ENCODE measurements around the gene EFNA4. TPM values are rescaled to one million over a fixed set of nuclear protein-coding genes. Genes with fewer than 3 reads are reported as not detected.

Gene EFNA4
- total and polyA plus RNA-seq, 2 donors (not counting 1 experiment from before 2014, with no cell fraction given): 8.4 to 10.6 TPM

DNA sequence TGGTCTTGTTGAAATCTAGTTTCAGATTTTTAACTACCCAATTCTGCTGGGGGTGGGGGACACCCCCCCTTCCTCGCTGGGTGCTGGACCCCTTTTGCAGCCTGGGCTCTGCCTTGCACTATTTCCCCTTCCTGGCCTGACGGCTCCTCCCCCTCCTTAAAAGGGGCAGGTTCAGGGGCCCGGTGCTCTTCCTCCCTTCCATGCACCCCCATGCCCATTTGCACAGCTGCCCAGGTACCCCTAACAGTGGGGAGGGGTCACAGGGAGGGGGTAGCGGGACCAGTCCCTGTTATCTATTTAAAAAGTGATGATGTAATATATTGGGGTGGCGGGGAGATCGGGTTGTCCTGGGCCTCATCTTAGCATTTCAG is 45.6 kb upstream of the EFNA4 start:
- no peaks in the 10 kb centered on the region for H3K27me3 ChIP-seq (replicated peaks in 1 of 4; ENCODE audit: control extremely low read depth in 1 of 4, control insufficient read depth in 3 of 4, insufficient read depth in 4 of 4, low read length in 3 of 4)
- ATAC-seq (ENCODE audit: low read depth): no peak
- H3K4me3 ChIP-seq (ENCODE audit: control extremely low read depth in 1 of 5, extremely low read depth in 1 of 5, insufficient read depth in 1 of 5, low read depth in 2 of 5, low read length in 4 of 5): peak overlapping the region; percentile 9 to 68 (median 49)
- Mint-ChIP-seq H3K4me1 (peaks cover 62% of the 10 kb centered on the region), H3K4me3 (peak overlapping the region; percentile 84), H3K27me3 (no peaks in the 10 kb centered on the region), H3K27ac (peak overlapping the region; percentile 93), H3K9me3 (ENCODE audit: insufficient read depth) (no peaks in the 10 kb centered on the region)
- peak overlapping the region; percentile 88 to 89 for H3K27ac ChIP-seq (ENCODE audit: low read length in 2 of 2)
- POLR2A ChIA-PET: interaction anchor here (0.8 to 6.0 kb wide), 8 partner anchors 10 to 82 kb away, joined by 3 to 74 read pairs (median 7); partner anchors contain the start of genes CKS1B, PBXIP1, PMVK and ZBTB7B
- DNase-seq: no peak
- H3K4me1 ChIP-seq (ENCODE audit: control insufficient read depth in 2 of 2, insufficient read depth in 2 of 2, low read length in 2 of 2): peaks cover 47 to 61% of the 10 kb centered on the region in 2 donors
- peaks cover 0 to 19% of the 10 kb centered on the region in 2 experiments for H3K36me3 ChIP-seq (replicated peaks in 1 of 2; ENCODE audit: control extremely low read depth in 1 of 2, control insufficient read depth in 1 of 2, extremely low read depth in 1 of 2, insufficient read depth in 2 of 2, low read length in 1 of 2)
- H3K9me3 ChIP-seq (ENCODE audit: control extremely low read depth in 1 of 3, control insufficient read depth in 2 of 3, insufficient read depth in 1 of 3, low read length in 2 of 3): peaks cover 0 to 2% (median 0%) of the 10 kb centered on the region in 3 donors
- H3K9ac ChIP-seq (ENCODE audit: low read length): peak overlapping the region; percentile 69
- 62% methylated on average over 3 of the region's 6 CpGs for WGBS (ENCODE audit: insufficient coverage)
- intact Hi-C loops (cut with micrococcal nuclease): loop anchor here (1.0 to 2.0 kb wide), 10 partner anchors 12 to 459 kb away; partner anchors contain the start of genes ADAM15, CKS1B, FLAD1 and PBXIP1
- TF ChIP-seq CTCF (IDR thresholded peaks at IDR 0.05): no peak
- TF ChIP-seq EZH2 (IDR thresholded peaks at IDR 0.05; ENCODE audit: borderline replicate concordance, insufficient read depth, low read depth, low read length, poor library complexity, severe bottlenecking): no peak
- CTCF ChIA-PET: interaction anchor here (0.6 to 17.4 kb wide), 36 partner anchors 8 to 458 kb away, joined by 3 to 295 read pairs (median 6); partner anchors contain the start of genes ADAM15, CKS1B, FLAD1 and KRTCAP2
- peak overlapping the region; percentile 92 for H3K4me2 ChIP-seq (replicated peaks; ENCODE audit: low read depth, low read length, poor library complexity, severe bottlenecking)
- peaks cover 3% of the 10 kb centered on the region for H3K79me2 ChIP-seq (ENCODE audit: control insufficient read depth, insufficient read depth, low read length)
- peak overlapping the region; percentile 40 for H2AFZ ChIP-seq (ENCODE audit: insufficient read depth, low read depth, low read length, poor library complexity, severe bottlenecking)
- peaks cover 10% of the 10 kb centered on the region for H4K20me1 ChIP-seq (ENCODE audit: control insufficient read depth, insufficient read depth, low read length, poor library complexity, severe bottlenecking)

DNA sequence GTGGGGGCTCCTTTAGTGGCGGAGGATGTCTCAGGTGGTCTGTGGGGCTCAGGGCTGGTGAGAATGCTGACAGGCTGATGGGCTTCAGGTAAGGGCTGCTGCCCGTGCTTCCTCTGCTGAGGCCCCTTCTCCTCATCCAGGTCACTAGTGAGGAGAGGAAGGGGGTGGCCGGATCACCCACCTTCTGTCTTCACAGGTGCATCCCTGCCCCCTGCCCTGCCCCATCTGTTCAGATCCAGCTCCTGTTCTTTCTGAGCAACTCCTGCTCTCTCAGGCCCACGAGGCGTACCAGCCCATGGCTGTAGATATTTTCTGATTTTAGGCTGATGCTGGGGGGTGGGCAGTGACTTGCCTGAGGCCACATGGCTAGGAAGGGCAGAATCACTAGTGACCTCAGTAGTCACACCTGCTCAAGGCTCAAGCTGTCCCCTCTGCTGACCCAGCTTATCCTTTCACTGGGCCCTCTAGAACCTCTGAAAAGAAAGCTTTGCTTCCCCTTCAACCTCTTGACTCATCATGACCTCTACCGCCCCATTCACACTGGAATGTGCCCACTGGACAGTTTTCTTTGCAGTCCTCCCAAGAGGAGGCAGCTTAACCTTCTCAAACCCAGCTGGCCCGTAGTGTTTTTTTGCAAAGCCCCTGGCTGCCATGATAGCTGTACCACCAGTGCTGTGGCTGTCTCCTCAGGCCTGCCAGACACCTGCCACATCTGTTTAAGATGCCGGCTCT is 44.8 kb upstream of the EFNA4 start:
- Histone ChIP-seq H3K4me1 (ENCODE audit: control insufficient read depth in 2 of 2, insufficient read depth in 2 of 2, low read length in 2 of 2) (peaks cover 39 to 53% of the 10 kb centered on the region in 2 donors), H3K27me3 (replicated peaks in 1 of 4; ENCODE audit: control extremely low read depth in 1 of 4, control insufficient read depth in 3 of 4, insufficient read depth in 4 of 4, low read length in 3 of 4) (no peaks in the 10 kb centered on the region), H4K20me1 (ENCODE audit: control insufficient read depth, insufficient read depth, low read length, poor library complexity, severe bottlenecking) (peaks cover 5% of the 10 kb centered on the region), H3K4me3 (ENCODE audit: control extremely low read depth in 1 of 5, extremely low read depth in 1 of 5, insufficient read depth in 1 of 5, low read depth in 2 of 5, low read length in 4 of 5) (no peak overlapping the region), H3K27ac (ENCODE audit: low read length in 2 of 2) (peak overlapping the region; percentile 88 to 89), H2AFZ (ENCODE audit: insufficient read depth, low read depth, low read length, poor library complexity, severe bottlenecking) (no peak overlapping the region), H3K79me2 (ENCODE audit: control insufficient read depth, insufficient read depth, low read length) (peaks cover 3% of the 10 kb centered on the region), H3K9ac (ENCODE audit: low read length) (peak overlapping the region; percentile 69), H3K9me3 (ENCODE audit: control extremely low read depth in 1 of 3, control insufficient read depth in 2 of 3, insufficient read depth in 1 of 3, low read length in 2 of 3) (peaks cover 0 to 2% (median 0%) of the 10 kb centered on the region in 3 donors), H3K4me2 (replicated peaks; ENCODE audit: low read depth, low read length, poor library complexity, severe bottlenecking) (peak overlapping the region; percentile 92), H3K36me3 (replicated peaks in 1 of 2; ENCODE audit: control extremely low read depth in 1 of 2, control insufficient read depth in 1 of 2, extremely low read depth in 1 of 2, insufficient read depth in 2 of 2, low read length in 1 of 2) (peaks cover 0 to 19% of the 10 kb centered on the region in 2 experiments)
- H3K9me3 Mint-ChIP-seq (ENCODE audit: insufficient read depth): no peaks in the 10 kb centered on the region
- H3K27me3 Mint-ChIP-seq: no peaks in the 10 kb centered on the region
- ChIA-PET POLR2A (interaction anchor here (1.6 kb wide), 1 partner anchor 19 kb away, joined by 4 read pairs; no protein-coding TSS in a partner anchor), CTCF (interaction anchor here (0.8 to 17.4 kb wide), 18 partner anchors 8 to 82 kb away, joined by 3 to 295 read pairs (median 6); partner anchors contain the start of genes CKS1B, FLAD1, LENEP and PMVK)
- DNase-seq: no peak
- intact Hi-C loops (cut with micrococcal nuclease): no loop called here
- H3K4me3 Mint-ChIP-seq: peak overlapping the region; percentile 42
- 97% methylated on average over 4 of the region's 8 CpGs for WGBS (ENCODE audit: insufficient coverage)
- ATAC-seq (ENCODE audit: low read depth): no peak
- TF ChIP-seq EZH2 (IDR thresholded peaks at IDR 0.05; ENCODE audit: borderline replicate concordance, insufficient read depth, low read depth, low read length, poor library complexity, severe bottlenecking) (no peak), CTCF (IDR thresholded peaks at IDR 0.05) (no peak)
- H3K4me1 Mint-ChIP-seq: peaks cover 54% of the 10 kb centered on the region
- peak overlapping the region; percentile 78 for H3K27ac Mint-ChIP-seq
